ENCODE results near the gene FOXD3. TPM values are rescaled to one million over a fixed set of nuclear protein-coding genes. Genes with fewer than 3 reads are reported as not detected.
A peak's percentile ranks its signal among the peaks of the same experiment; 100 is the strongest.

Gene FOXD3
- total and polyA plus RNA-seq, 2 experiments from 2014 or later: not detected

- 2% methylated on average over 7 of the region's 7 CpGs for WGBS (ENCODE audit: low lambda C conversion rate, missing lambda C conversion rate)
- peak overlapping the region; percentile 58 for H2AFZ ChIP-seq
- H3K79me2 ChIP-seq: no peaks in the 10 kb centered on the region
- TF ChIP-seq EZH2phosphoT487 (IDR thresholded peaks at IDR 0.05; ENCODE audit: low read depth, severe bottlenecking, unreplicated experiment) (peak; percentile 95), EZH2 (IDR thresholded peaks at IDR 0.05; ENCODE audit: borderline replicate concordance) (peak; percentile 70), CTCF (IDR thresholded peaks at IDR 0.05; ENCODE audit: poor library complexity) (no peak)
- H3K4me3 ChIP-seq: no peak overlapping the region
- H3K4me2 ChIP-seq: peak overlapping the region; percentile 96
- DNase-seq (ENCODE audit: low spot score): no peak
- H3K27ac ChIP-seq: no peak overlapping the region
- peaks cover 17% of the 10 kb centered on the region for H3K4me1 ChIP-seq (ENCODE audit: insufficient read depth)
- no peaks in the 10 kb centered on the region for H3K36me3 ChIP-seq (replicated peaks; ENCODE audit: insufficient read depth, low read depth)
- no peaks in the 10 kb centered on the region for H3K9me2 ChIP-seq (replicated peaks; ENCODE audit: insufficient read depth)
- no peaks in the 10 kb centered on the region for H4K20me1 ChIP-seq (ENCODE audit: insufficient read depth, poor library complexity, severe bottlenecking)
- H3K27me3 ChIP-seq: peaks cover 97% of the 10 kb centered on the region
- no peaks in the 10 kb centered on the region for H3K9me3 ChIP-seq (ENCODE audit: low read depth)
These were observed 2.4 kb downstream of the FOXD3 start for GRCh38 chr1:63324779-63325119.

DNA sequence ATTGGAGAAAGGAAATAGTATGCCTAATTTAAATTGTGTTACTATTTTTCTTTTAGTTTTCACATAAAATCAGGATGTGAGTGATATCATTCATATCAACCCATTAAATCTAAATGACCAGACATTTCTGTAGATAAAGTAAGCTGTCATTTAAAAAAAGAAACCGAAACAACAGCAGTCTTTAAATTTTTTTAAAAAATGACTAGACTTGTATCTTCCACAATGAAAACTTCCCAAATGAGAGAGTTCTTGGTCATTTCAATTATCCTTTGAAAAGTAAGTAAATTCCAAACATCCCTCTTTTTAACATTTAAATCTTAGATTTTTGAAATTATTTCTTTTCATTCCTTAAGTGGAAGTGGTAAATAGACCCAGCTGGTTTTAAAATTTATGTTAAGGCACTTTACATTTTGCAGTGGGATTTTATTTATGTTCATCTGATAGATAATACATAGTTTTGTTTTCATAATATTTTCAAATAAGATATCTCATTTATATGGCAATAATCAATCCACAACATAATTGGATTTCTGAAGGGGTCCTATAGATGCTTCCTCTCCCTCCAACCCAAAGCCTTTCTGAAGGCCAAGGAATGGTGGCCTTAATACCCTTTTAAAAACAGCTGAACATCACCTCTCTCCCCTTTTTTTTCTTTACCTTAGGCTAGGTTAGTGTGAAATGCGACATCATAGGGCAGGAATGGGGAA is 3.1 kb downstream of the FOXD3 start:
- H3K4me1 ChIP-seq (ENCODE audit: insufficient read depth): peaks cover 23% of the 10 kb centered on the region
- 25% methylated on average over 2 of the region's 2 CpGs for WGBS (ENCODE audit: low lambda C conversion rate, missing lambda C conversion rate)
- TF ChIP-seq CTCF (IDR thresholded peaks at IDR 0.05; ENCODE audit: poor library complexity) (no peak), EZH2phosphoT487 (IDR thresholded peaks at IDR 0.05; ENCODE audit: low read depth, severe bottlenecking, unreplicated experiment) (peak; percentile 7), EZH2 (IDR thresholded peaks at IDR 0.05; ENCODE audit: borderline replicate concordance) (no peak)
- no peaks in the 10 kb centered on the region for H3K79me2 ChIP-seq
- peak overlapping the region; percentile 1 for H3K4me3 ChIP-seq
- H3K36me3 ChIP-seq (replicated peaks; ENCODE audit: insufficient read depth, low read depth): no peaks in the 10 kb centered on the region
- H3K27ac ChIP-seq: no peak overlapping the region
- no peaks in the 10 kb centered on the region for H4K20me1 ChIP-seq (ENCODE audit: insufficient read depth, poor library complexity, severe bottlenecking)
- no peaks in the 10 kb centered on the region for H3K9me3 ChIP-seq (ENCODE audit: low read depth)
- H3K9me2 ChIP-seq (replicated peaks; ENCODE audit: insufficient read depth): no peaks in the 10 kb centered on the region
- no peak for DNase-seq (ENCODE audit: low spot score)
- no peak overlapping the region for H2AFZ ChIP-seq
- no peak overlapping the region for H3K4me2 ChIP-seq
- H3K27me3 ChIP-seq: peaks cover 97% of the 10 kb centered on the region

- H3K4me1 ChIP-seq (ENCODE audit: insufficient read depth): peaks cover 23% of the 10 kb centered on the region
- H3K36me3 ChIP-seq (replicated peaks; ENCODE audit: insufficient read depth, low read depth): no peaks in the 10 kb centered on the region
- WGBS (ENCODE audit: low lambda C conversion rate, missing lambda C conversion rate): 1% methylated on average over 20 of the region's 20 CpGs
- no peak overlapping the region for H3K4me2 ChIP-seq
- H3K9me3 ChIP-seq (ENCODE audit: low read depth): no peaks in the 10 kb centered on the region
- peaks cover 97% of the 10 kb centered on the region for H3K27me3 ChIP-seq
- H2AFZ ChIP-seq: no peak overlapping the region
- peak; percentile 74 for TF ChIP-seq EZH2 (IDR thresholded peaks at IDR 0.05; ENCODE audit: borderline replicate concordance)
- TF ChIP-seq CTCF (IDR thresholded peaks at IDR 0.05; ENCODE audit: poor library complexity): no peak
- TF ChIP-seq EZH2phosphoT487 (IDR thresholded peaks at IDR 0.05; ENCODE audit: low read depth, severe bottlenecking, unreplicated experiment): peak; percentile 21
- no peaks in the 10 kb centered on the region for H3K9me2 ChIP-seq (replicated peaks; ENCODE audit: insufficient read depth)
- H3K79me2 ChIP-seq: no peaks in the 10 kb centered on the region
- no peaks in the 10 kb centered on the region for H4K20me1 ChIP-seq (ENCODE audit: insufficient read depth, poor library complexity, severe bottlenecking)
- DNase-seq (ENCODE audit: low spot score): no peak
- no peak overlapping the region for H3K4me3 ChIP-seq
- no peak overlapping the region for H3K27ac ChIP-seq
These were observed 3.7 kb downstream of the FOXD3 start for GRCh38 chr1:63326106-63326472.

All from hepatocyte (in vitro differentiated cells).